Spleen (tissue), 7 donors: ENCODE data around the gene NPR2.

Experiments
- CTCF ChIP-seq, 11 experiments: fragments of 200-600 bp in 7 of 11; fragments of 450-650 bp in 4 of 11; sonication (generic) in 4 of 11; IDR thresholded peaks in 8 of 11; conservative IDR thresholded peaks in 3 of 11; 1 replicate in 7 of 11; 2 replicates in 4 of 11; pipeline versions ENCODE4 v1.4.0 to v1.8.0; 2016 to 2021; ENCODE audit warnings: antibody characterized with exemption in 11 of 11, inconsistent platforms in 4 of 11, mild to moderate bottlenecking in 1 of 11
- POLR2A ChIP-seq, 3 donors: fragments of 450-650 bp; IDR thresholded peaks; one replicate each; pipeline ENCODE4 v1.5.1; 2017; ENCODE audit warnings: antibody characterized with exemption in 3 of 3, mild to moderate bottlenecking in 1 of 3
- POLR2AphosphoS5 ChIP-seq, 3 donors: sonication (generic); formaldehyde crosslinking; IDR thresholded peaks; one replicate each; pipeline ENCODE4 v1.5.1; 2017; ENCODE audit warnings: antibody characterized with exemption in 3 of 3
- donor health status: DM: no; HTN: no; CAD: no; lungs with moderate emphysema.
- donor health status: DM: no; HTN: no; CAD: no.
- donor health status: DM: no; HTN: no; CAD: no.

GRCh38 chr9:35748858-35749514 is 42.4 kb upstream of the NPR2 start, which contains the start of the genes GBA2 and RGP1:
- peak in 1 of 11 experiments; percentile 22 for TF ChIP-seq CTCF (IDR thresholded peaks at IDR 0.05 in 8 of 11, conservative IDR thresholded peaks at IDR 0.05 in 3 of 11)
- TF ChIP-seq POLR2A (IDR thresholded peaks at IDR 0.05): peak in 2 of 3 donors; percentile 20 to 44
- peak; percentile 87 to 89 (median 89) for TF ChIP-seq POLR2AphosphoS5 (IDR thresholded peaks at IDR 0.05)
